Mesenteric fat pad (tissue), 1 donor: ENCODE data around the gene DOCK3. TPM values are rescaled to one million over a fixed set of nuclear protein-coding genes. Genes with fewer than 3 reads are reported as not detected.
"Not testable (repeated sequence)": the region's sequence is repeated elsewhere in the genome, so short reads cannot be mapped to it uniquely, and the experiment has no call there.

Experiments
- DNase-seq: peaks from one replicate; pipeline ENCODE4 v3.0.0-alpha.2; 2020; ENCODE audit warnings: low spot score
- total RNA-seq: library from RNA; stranded (reverse); fragmentation: NEBNext Ultra II Directional; extraction: Animal tissue kit (Norgen Biotek cat#: 25700); gene quantifications from one replicate; pipeline ENCODE4 v1.2.1, GENCODE V29; 2021
- donor health status: DM: yes; HTN: yes; CAD: no.

DOCK3 gene
- total RNA-seq, 1 donor from 2014 or later: 0.51 TPM

DNA sequence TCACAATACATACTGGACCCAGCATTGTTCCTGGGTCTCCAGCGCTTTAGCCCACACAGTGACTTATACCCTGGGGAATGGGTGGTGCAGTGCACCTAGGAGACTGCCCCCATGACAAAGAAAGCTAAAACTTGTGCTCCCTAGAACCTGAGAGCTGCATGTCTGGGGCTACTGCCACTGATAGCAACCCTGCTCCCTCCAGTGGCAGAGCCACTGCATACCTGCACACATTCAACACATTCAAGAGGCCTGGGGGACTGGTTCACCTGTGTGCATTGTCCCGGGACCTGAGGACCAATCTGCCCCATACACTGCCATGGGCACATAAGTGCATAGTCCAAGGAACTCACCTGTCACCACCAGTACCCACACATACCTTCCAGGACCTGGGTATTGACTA, 407.6 kb downstream of the DOCK3 start:
- no peak for DNase-seq

GRCh38 chr3:51083490-51083889, 408.8 kb downstream of the DOCK3 start:
- DNase-seq: no peak

GRCh38 chr3:51092141-51092540, 417.4 kb downstream of the DOCK3 start:
- DNase-seq: not testable (repeated sequence)

GRCh38 chr3:51094838-51095237, 420.1 kb downstream of the DOCK3 start:
- DNase-seq: not testable (repeated sequence)

DNA sequence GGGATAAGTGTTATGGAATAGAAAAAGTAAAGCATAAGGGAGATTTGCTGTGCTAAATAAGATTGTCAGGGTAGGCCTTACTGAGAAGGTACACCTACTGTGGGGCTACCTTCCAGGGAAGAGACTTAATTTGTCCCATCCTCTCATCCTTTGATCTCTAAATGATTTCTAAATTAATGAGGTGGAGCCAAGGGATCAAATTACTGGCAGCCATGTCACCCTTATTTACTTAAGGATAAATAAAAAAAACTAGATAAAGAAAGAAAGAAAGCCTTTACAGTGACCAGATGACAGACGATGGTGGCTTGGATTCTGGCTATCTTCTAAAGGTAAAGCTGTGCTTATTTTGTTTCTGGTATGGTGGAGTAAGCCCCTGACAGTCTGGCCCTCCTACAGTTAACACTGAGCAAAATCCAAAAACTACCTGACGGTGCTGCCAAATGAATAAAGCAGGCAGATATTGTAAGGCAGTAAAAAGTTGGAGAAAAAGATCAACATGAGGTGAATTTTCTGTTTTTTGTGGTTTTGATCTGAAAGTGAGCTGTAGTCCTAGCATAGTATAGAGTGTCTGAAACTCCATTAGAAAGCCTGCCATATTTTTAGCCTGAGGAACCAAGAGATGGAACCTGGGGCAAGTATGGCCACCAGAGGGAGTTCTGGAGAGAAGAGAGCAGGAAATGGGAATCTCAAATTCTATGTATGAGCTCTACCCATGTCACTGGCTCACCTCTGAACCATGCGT, 425.2 kb downstream of the DOCK3 start:
- no peak for DNase-seq

DNA sequence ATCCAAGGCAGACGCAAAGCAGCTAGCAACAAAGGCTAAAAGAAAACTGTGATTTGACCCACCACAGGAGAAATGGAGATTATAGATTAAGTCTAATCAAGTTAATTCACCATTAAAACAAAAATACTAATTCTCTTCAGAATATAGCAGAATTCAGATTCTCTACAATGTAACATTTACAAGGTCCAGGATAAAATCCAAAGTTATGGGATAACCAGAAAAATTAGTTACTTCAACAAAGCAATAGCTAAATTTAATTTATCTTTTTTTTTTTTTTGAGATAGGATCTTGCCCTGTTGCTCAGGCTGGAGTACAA, 425.8 kb downstream of the DOCK3 start:
- DNase-seq: no peak

GRCh38 chr3:51102396-51102795, 427.7 kb downstream of the DOCK3 start:
- no peak for DNase-seq

DNA sequence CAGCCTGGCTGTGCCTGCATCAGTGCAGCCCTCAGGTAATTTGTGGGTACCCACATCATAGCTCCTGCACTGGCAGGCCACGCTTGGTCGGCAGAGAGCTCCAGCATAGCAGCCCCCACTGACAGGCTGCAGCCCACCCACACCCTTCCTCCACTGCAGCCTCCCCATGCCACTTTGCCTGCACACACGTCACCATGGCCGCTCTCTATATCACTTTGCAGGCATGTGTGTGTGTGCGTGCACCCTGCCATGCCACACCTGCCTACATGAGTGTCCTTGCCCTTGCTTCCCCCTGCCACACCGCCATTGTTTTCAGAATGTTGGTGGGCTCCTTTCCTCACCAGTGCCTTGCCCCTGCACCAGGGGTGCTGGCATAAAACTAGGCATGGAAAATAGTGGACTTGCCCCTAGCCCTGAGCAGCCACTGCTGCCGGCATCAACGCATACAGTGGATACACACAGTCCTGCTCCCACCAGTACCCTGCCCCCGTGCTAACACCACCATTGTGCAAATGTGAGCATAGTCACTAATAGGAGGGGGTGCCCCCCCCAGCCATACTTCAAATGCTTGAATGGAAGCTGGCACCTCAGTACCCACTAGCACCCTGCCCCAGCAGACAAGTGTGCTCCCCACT, 431.6 kb downstream of the DOCK3 start:
- DNase-seq: no peak

- DNase-seq: no peak
These were observed 435.9 kb downstream of the DOCK3 start for GRCh38 chr3:51110586-51110985.

GRCh38 chr3:51122944-51123343, 448.2 kb downstream of the DOCK3 start:
- no peak for DNase-seq

- DNase-seq: no peak
These were observed 448.8 kb downstream of the DOCK3 start for GRCh38 chr3:51123531-51123930.

GRCh38 chr3:51131607-51132006, 456.9 kb downstream of the DOCK3 start:
- DNase-seq: not testable (repeated sequence)

GRCh38 chr3:51137715-51138114, 463.0 kb downstream of the DOCK3 start:
- no peak for DNase-seq

GRCh38 chr3:51139616-51140015, 464.9 kb downstream of the DOCK3 start:
- DNase-seq: no peak

- DNase-seq: no peak
These were observed 466.8 kb downstream of the DOCK3 start for GRCh38 chr3:51141573-51141972.

DNA sequence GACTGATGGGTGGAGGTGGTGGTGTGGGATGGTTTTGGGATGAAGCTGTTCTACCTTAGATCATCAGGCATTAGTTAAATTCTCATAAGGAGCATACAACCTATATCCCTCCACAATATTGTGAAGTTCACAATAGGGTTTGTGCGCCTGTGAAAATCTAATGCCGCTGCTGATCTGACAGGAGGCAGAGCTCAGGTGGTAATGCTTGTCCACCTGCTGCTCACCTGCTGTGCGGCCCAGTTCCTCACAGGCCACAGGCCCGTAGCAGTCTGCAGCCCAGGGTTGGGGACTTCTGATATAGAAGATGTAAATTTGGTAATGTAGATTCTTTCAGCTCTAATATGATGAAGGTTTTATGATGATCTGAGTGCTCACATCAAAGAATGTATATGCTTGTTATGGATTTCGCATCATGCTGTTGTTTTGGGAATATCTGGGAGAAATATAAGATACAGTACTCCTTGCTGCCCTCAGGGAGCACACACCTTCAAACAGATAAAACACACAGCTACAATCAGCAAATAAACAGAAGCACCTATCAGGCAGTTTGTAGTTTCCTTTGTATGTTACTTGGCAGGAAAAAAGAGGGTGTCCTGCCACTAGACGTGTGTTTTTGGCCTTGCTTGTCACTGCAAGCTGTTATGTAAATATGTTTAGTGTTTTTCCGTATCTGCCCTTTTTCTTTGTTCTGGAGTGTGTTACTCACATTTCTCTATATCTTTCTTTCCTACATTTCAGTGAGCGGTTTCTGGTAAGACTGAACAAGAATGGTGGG, 471.3 kb downstream of the DOCK3 start:
- DNase-seq: no peak

- no peak for DNase-seq
These were observed 472.1 kb downstream of the DOCK3 start for GRCh38 chr3:51146781-51147180.

DNA sequence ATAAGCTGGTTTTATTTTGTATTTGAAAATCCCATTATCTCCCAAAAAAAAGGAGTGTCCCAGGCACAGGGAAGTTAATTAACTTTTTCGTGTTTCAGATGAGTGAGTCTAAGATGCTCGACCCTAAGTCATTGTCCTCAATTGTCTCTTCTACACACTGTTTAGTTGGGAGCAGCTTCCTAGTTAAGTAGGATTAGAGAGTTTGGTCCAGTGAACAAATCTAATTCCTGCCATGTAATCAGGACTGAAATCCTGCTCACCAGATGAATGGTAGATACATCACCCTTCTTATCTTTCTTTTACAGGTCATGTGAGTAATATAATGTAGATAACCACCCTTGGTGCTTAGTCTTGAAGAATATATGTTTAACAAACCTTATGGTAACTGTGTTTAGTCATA, 481.4 kb downstream of the DOCK3 start:
- no peak for DNase-seq

DNA sequence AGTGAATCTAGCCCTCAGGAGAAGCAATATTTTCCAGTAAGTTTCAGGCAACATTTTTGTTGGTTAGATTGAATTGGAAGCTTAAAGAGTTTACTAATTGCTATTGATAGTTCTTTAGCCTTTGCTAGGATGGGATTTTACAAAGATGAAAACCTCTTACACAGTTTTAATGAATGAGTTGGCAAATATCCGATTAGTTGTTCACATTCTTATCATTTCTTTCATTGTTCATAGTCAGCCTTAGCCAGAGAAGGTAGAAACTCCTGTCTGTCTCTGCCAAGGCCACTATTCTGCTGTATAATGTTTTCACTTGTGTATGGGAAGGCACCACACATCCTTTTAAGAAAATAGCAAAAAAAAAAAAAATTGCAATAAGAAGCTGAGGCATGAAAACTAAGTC, 488.3 kb downstream of the DOCK3 start:
- no peak for DNase-seq

- no peak for DNase-seq
These were observed 499.0 kb downstream of the DOCK3 start for GRCh38 chr3:51173518-51174271.

GRCh38 chr3:51176923-51177322, 502.2 kb downstream of the DOCK3 start:
- no peak for DNase-seq

DNA sequence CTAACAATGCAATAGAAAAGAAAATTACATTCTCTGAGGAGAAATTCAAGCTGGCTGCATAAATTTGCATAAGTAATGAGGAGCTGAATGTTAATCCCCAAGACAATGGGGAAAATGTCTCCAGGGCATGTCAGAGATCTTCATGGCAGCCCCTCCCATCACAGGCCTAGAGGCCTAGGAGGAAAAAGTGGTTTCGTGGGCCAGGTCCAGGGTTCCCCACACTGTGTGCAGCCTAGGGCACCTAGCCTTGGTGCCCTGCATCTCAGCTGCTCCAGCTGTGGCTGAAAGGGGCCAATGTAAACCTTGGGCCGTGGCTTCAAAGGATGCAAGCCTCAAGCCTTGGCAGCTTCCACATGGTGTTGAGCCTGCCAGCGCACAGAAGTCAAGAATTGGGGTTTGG, 511.7 kb downstream of the DOCK3 start:
- not testable (repeated sequence) for DNase-seq
